Measurements from ENCODE around the gene VWC2L.

- no peak for TF ChIP-seq POLR2A (IDR thresholded peaks at IDR 0.05)
- no peak for TF ChIP-seq CTCF (IDR thresholded peaks at IDR 0.05 in 8 of 11, conservative IDR thresholded peaks at IDR 0.05 in 3 of 11)
Measured at GRCh38 chr2:214533541-214533940, 122.7 kb downstream of the VWC2L start.

Measured in spleen (tissue), 7 donors.